ENCODE results near the gene COL25A1.

Gene COL25A1

DNA sequence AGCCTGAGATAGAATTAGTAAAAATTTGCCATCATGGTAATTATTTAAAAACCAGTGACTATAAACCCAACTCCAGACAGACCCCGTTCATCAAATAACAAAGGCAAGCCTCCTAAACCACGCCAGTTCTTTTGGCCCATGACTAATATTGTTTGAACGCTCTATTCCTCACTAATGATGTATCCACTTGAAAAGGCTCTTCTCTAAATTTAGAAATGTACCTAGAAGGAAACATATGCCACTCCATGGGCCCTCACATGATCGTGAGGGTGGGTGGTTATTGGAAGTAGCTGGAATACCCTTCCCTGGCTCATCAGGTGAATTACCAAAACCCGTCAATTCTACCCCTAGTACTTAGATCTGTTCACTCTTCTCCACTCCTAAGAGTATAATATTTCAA lies 249.2 kb downstream of the COL25A1 start:
- H3K4me3 ChIP-seq (ENCODE audit: low read length): no peak overlapping the region
- H3K9ac ChIP-seq (ENCODE audit: low read length): no peak overlapping the region
- no peaks in the 10 kb centered on the region for H3K27me3 ChIP-seq (ENCODE audit: control insufficient read depth, insufficient read depth, low read length)
- H3K4me1 ChIP-seq (ENCODE audit: control insufficient read depth, insufficient read depth, low read length): no peaks in the 10 kb centered on the region
- H3K36me3 ChIP-seq (ENCODE audit: control insufficient read depth, insufficient read depth, low read length): no peaks in the 10 kb centered on the region
- no peaks in the 10 kb centered on the region for H3K9me3 ChIP-seq (ENCODE audit: control insufficient read depth, low read length)

DNA sequence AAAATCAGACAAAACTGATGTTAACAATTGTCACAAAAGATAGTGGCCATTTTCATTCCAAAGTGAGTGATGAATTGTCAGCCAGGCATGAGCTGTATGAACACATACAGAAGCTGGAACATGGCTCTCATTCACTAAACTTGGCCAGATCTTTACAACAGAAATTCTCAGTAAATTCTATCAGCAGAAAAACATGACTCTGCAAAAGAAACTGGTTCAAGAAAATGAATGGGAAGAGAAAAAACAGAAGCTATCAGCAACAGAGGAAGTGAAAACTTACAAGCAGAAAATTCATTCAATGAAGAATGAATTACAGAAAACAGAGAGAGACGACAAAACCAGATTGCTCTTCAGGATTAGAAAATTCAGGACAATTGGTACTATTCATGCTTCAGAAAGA lies 249.6 kb downstream of the COL25A1 start:
- Histone ChIP-seq H3K27me3 (ENCODE audit: control insufficient read depth, insufficient read depth, low read length) (no peaks in the 10 kb centered on the region), H3K4me1 (ENCODE audit: control insufficient read depth, insufficient read depth, low read length) (no peaks in the 10 kb centered on the region), H3K36me3 (ENCODE audit: control insufficient read depth, insufficient read depth, low read length) (no peaks in the 10 kb centered on the region), H3K9me3 (ENCODE audit: control insufficient read depth, low read length) (no peaks in the 10 kb centered on the region), H3K4me3 (ENCODE audit: low read length) (no peak overlapping the region), H3K9ac (ENCODE audit: low read length) (no peak overlapping the region)

DNA sequence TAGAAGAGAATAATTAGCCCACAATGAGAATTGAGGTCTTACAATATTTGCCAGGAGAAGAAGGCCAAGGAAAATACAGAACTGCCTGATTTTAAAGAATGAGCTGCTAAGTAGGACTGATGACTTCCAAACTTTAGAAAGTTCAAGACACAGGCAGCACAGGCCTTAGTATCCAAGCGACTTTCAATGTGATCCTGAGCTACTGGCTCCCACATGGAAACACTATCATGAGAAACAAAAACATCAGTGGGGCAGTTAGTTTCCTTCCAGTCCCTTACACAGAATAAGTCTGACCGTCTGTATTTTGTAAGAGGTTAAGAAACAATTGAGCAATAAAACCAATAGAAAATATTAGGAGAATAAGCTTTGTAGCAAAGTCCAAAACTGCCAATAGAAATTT lies 251.4 kb downstream of the COL25A1 start:
- Histone ChIP-seq H3K4me1 (ENCODE audit: control insufficient read depth, insufficient read depth, low read length) (no peaks in the 10 kb centered on the region), H3K9me3 (ENCODE audit: control insufficient read depth, low read length) (no peaks in the 10 kb centered on the region), H3K9ac (ENCODE audit: low read length) (no peak overlapping the region), H3K27me3 (ENCODE audit: control insufficient read depth, insufficient read depth, low read length) (no peaks in the 10 kb centered on the region), H3K36me3 (ENCODE audit: control insufficient read depth, insufficient read depth, low read length) (no peaks in the 10 kb centered on the region), H3K4me3 (ENCODE audit: low read length) (no peak overlapping the region)

DNA sequence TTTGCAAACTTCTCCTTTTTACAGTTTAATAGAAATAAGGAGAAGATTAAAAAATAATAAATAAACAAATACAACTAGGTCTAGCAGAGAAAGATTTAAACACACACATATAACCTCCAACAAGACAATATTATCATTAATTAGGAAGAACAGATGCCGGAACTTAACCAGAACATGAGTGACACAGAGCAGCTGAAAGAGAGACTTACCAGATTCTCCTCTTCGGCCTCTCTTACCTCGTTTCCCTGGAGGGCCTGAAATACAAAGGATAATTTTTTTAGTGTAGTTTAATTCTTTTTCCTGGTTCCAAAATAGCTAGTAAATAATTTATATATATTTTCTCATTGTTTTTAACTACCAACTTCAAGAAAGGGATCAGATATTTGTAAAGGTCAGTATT lies 252.5 kb downstream of the COL25A1 start:
- no peaks in the 10 kb centered on the region for H3K27me3 ChIP-seq (ENCODE audit: control insufficient read depth, insufficient read depth, low read length)
- no peak overlapping the region for H3K4me3 ChIP-seq (ENCODE audit: low read length)
- no peaks in the 10 kb centered on the region for H3K9me3 ChIP-seq (ENCODE audit: control insufficient read depth, low read length)
- H3K9ac ChIP-seq (ENCODE audit: low read length): no peak overlapping the region
- H3K36me3 ChIP-seq (ENCODE audit: control insufficient read depth, insufficient read depth, low read length): no peaks in the 10 kb centered on the region
- no peaks in the 10 kb centered on the region for H3K4me1 ChIP-seq (ENCODE audit: control insufficient read depth, insufficient read depth, low read length)

DNA sequence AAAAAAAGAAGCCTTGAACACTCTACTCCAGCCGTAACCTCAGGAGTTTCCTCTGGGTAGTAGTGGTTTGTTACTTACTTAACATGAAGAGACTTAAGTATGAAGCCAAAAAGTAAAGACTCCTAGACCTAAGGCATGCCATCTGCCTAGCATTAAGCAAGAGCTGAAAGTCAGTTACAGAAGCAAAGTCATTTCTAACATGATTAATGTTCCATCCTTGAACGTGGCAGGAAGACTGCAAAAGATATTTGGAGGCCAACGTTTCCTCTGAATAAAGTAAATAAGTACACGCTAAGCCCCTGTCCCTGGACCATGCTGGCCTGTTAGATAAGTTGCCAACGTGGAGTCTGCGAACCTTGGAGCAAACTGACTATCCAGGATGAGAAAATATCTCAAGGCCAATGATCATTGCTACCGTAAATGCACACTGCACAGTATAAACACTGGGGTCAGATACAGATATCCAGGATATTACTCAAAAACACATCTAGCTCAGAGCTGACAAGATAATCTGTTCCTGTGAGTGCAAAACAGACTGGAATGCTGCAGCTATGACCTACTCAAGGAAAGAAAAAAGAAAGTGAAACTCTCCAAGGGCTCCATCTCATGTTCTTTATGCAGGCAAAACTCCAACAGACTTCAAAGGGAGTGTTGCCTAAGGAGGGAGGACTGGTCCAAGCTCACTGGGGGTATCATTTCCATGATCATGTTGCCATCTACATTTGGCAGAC lies 255.8 kb downstream of the COL25A1 start:
- no peak overlapping the region for H3K4me3 ChIP-seq (ENCODE audit: low read length)
- H3K27me3 ChIP-seq (ENCODE audit: control insufficient read depth, insufficient read depth, low read length): no peaks in the 10 kb centered on the region
- no peak overlapping the region for H3K9ac ChIP-seq (ENCODE audit: low read length)
- H3K4me1 ChIP-seq (ENCODE audit: control insufficient read depth, insufficient read depth, low read length): no peaks in the 10 kb centered on the region
- no peaks in the 10 kb centered on the region for H3K36me3 ChIP-seq (ENCODE audit: control insufficient read depth, insufficient read depth, low read length)
- H3K9me3 ChIP-seq (ENCODE audit: control insufficient read depth, low read length): no peaks in the 10 kb centered on the region

DNA sequence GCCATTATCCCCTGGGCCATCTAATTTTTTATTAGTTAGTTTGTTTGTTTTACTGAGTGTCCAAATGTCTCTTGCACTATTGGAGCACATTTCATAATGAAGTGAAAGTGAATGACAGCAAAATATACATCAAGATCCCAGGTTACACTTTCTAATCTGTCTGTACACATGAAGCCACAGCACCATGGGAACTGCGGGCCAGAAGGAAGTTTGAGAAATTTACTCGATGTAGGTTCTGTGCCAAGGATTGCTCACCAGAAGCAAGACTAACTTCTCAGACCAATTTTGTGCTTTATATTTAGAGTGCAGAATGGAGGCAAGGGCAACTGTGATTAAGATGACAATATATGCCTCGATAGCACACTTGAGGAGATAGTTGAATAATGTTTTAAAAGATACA lies 258.0 kb downstream of the COL25A1 start:
- Histone ChIP-seq H3K4me1 (ENCODE audit: control insufficient read depth, insufficient read depth, low read length) (no peaks in the 10 kb centered on the region), H3K9ac (ENCODE audit: low read length) (no peak overlapping the region), H3K4me3 (ENCODE audit: low read length) (no peak overlapping the region), H3K36me3 (ENCODE audit: control insufficient read depth, insufficient read depth, low read length) (no peaks in the 10 kb centered on the region), H3K27me3 (ENCODE audit: control insufficient read depth, insufficient read depth, low read length) (no peaks in the 10 kb centered on the region), H3K9me3 (ENCODE audit: control insufficient read depth, low read length) (no peaks in the 10 kb centered on the region)

DNA sequence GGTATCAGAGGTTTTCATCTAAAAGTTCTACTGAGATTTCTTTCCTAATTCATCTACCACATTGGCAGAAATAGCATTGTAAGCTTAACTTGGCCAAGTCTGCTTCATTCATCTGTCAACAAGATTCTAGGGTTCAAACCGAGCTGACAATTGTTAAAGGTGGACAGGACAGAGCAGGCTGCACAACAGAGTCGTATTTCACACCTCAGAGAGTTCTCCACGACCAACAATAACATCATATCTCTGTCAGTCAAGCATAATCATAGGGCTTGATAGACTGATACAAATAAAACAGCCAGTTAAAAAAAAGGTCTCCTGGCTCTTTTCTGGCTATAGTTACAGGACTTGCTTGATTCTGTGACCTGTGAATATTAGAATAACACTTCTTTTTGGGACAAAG lies 259.2 kb downstream of the COL25A1 start:
- Histone ChIP-seq H3K4me3 (ENCODE audit: low read length) (no peak overlapping the region), H3K9me3 (ENCODE audit: control insufficient read depth, low read length) (no peaks in the 10 kb centered on the region), H3K9ac (ENCODE audit: low read length) (no peak overlapping the region), H3K27me3 (ENCODE audit: control insufficient read depth, insufficient read depth, low read length) (no peaks in the 10 kb centered on the region), H3K36me3 (ENCODE audit: control insufficient read depth, insufficient read depth, low read length) (no peaks in the 10 kb centered on the region), H3K4me1 (ENCODE audit: control insufficient read depth, insufficient read depth, low read length) (no peaks in the 10 kb centered on the region)

DNA sequence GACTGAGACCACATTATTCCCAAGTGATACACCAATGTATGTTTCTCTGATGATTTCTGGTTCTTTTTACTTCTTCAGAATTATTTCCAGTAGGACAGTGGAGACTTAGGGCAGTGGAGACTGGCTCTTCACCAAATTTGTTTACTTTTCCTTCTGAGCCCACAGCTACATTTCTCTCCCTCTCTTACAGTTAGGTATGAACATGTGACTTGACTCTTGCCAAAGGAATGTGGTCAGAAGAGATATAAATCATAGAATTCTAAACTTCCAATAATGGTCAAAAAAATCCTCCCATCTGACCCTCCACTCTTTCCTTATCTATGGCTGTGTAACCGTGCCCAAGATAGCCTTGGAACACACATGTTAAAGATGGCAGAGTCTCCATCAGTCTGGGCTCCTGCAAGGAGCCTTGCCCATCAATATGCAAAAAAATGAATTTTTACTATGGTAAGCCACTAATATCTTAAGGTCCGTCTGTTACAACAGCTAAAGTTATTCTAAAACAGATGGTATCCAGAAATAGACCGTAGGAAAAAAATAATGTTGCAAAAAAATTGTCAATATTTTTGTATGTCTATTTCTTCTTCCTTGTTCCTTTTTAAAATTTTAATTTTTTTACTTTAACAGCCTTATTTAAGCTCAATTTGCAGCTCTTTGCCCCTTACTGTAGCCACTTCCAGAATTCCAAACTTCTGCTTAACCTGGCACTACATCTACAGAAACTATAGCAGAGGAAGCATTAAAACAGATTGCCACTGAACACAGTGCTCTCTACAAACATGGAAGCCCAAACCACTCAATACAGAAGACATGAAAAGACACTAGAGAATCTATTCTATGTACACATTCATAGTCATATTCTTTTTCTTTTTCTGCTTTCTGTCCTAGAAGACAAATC lies 260.7 kb downstream of the COL25A1 start:
- Histone ChIP-seq H3K36me3 (ENCODE audit: control insufficient read depth, insufficient read depth, low read length) (no peaks in the 10 kb centered on the region), H3K27me3 (ENCODE audit: control insufficient read depth, insufficient read depth, low read length) (no peaks in the 10 kb centered on the region), H3K4me1 (ENCODE audit: control insufficient read depth, insufficient read depth, low read length) (no peaks in the 10 kb centered on the region), H3K4me3 (ENCODE audit: low read length) (no peak overlapping the region), H3K9ac (ENCODE audit: low read length) (no peak overlapping the region), H3K9me3 (ENCODE audit: control insufficient read depth, low read length) (no peaks in the 10 kb centered on the region)

DNA sequence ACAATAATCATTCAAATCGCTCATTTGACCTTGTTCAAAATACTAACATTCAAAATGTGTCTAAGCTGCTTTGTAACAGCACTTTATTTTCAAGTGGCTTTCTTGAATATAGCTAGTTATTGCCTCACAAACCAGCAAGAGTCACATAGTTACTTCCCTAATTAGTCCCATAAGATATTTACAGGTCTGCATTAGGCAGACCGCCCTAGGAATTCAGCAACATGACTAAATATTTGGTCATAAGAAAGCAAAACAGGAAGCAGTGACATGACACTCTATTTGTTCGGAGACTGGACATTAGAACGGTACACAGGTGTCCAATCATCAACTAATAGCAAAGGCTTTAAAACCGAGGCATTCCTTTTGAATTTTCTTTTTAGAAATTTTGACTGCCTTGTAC lies 262.0 kb downstream of the COL25A1 start:
- H3K4me3 ChIP-seq (ENCODE audit: low read length): no peak overlapping the region
- H3K9ac ChIP-seq (ENCODE audit: low read length): no peak overlapping the region
- no peaks in the 10 kb centered on the region for H3K9me3 ChIP-seq (ENCODE audit: control insufficient read depth, low read length)
- no peaks in the 10 kb centered on the region for H3K27me3 ChIP-seq (ENCODE audit: control insufficient read depth, insufficient read depth, low read length)
- H3K4me1 ChIP-seq (ENCODE audit: control insufficient read depth, insufficient read depth, low read length): no peaks in the 10 kb centered on the region
- no peaks in the 10 kb centered on the region for H3K36me3 ChIP-seq (ENCODE audit: control insufficient read depth, insufficient read depth, low read length)

DNA sequence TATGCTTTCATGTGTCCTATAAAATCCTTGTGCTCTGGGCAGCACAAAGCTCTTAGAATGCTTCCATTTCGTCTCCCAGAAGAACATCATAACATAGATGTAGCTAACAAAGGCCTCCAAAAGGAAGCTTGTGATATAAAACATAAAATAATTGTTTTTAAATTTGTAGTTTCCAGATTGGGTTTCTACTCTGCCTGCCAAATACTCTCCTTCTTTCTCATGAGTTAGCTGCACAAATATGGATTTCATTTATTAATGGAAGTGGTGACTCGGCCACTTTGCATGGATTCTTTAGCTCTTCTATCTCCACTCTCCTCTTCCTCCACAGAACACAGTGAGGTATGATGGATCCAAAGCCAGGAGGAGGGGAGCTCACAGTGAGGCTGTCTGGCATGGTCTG lies 265.4 kb downstream of the COL25A1 start:
- Histone ChIP-seq H3K4me3 (ENCODE audit: low read length) (no peak overlapping the region), H3K9ac (ENCODE audit: low read length) (no peak overlapping the region), H3K9me3 (ENCODE audit: control insufficient read depth, low read length) (no peaks in the 10 kb centered on the region), H3K4me1 (ENCODE audit: control insufficient read depth, insufficient read depth, low read length) (no peaks in the 10 kb centered on the region), H3K27me3 (ENCODE audit: control insufficient read depth, insufficient read depth, low read length) (no peaks in the 10 kb centered on the region), H3K36me3 (ENCODE audit: control insufficient read depth, insufficient read depth, low read length) (no peaks in the 10 kb centered on the region)

DNA sequence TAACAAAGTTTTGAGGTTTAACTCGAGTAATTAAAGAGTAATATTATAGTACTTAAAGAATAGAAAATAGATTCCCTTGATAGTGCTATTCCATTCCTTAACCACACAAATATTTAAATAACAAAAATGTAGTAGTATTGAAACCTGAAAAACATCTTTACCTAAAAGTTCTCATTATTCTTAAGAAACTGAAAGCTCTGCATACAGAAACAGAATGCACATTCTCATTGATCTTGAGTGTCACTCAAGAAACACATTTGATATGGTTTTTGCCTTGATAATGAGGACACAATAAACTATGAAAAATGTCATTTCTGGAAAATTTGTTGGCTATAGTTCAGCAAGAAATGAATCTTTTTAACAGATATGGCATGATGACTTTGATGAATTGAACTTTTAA lies 268.5 kb downstream of the COL25A1 start:
- Histone ChIP-seq H3K4me1 (ENCODE audit: control insufficient read depth, insufficient read depth, low read length) (no peaks in the 10 kb centered on the region), H3K9ac (ENCODE audit: low read length) (no peak overlapping the region), H3K9me3 (ENCODE audit: control insufficient read depth, low read length) (no peaks in the 10 kb centered on the region), H3K36me3 (ENCODE audit: control insufficient read depth, insufficient read depth, low read length) (no peaks in the 10 kb centered on the region), H3K27me3 (ENCODE audit: control insufficient read depth, insufficient read depth, low read length) (no peaks in the 10 kb centered on the region), H3K4me3 (ENCODE audit: low read length) (no peak overlapping the region)

DNA sequence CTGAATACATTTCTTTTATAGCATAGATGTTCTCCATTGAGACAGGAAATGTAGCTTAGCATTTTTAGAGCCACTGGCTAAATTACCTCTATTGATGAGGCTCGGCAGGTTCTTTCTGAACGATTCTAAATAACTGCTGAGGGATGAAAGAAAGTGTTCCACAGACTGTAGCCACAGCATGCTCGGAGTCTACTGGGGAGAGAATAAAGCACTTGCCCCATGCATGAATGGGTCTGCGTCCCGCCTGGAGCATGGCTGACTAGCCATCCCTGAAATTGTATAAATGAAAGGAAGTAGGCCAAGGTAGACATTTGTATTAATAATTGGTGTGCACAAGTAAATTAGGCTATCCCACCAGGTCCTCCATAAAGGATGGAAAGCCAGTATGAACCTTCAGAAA lies 269.8 kb downstream of the COL25A1 start:
- Histone ChIP-seq H3K27me3 (ENCODE audit: control insufficient read depth, insufficient read depth, low read length) (no peaks in the 10 kb centered on the region), H3K36me3 (ENCODE audit: control insufficient read depth, insufficient read depth, low read length) (no peaks in the 10 kb centered on the region), H3K9me3 (ENCODE audit: control insufficient read depth, low read length) (no peaks in the 10 kb centered on the region), H3K9ac (ENCODE audit: low read length) (no peak overlapping the region), H3K4me3 (ENCODE audit: low read length) (no peak overlapping the region), H3K4me1 (ENCODE audit: control insufficient read depth, insufficient read depth, low read length) (no peaks in the 10 kb centered on the region)

All from mucosa of stomach (tissue), 1 donor.